Thoracic aorta (tissue), 2 donors: ENCODE data around the gene ARVCF. TPM values are rescaled to one million over a fixed set of nuclear protein-coding genes. Genes with fewer than 3 reads are reported as not detected.

Experiments
- ATAC-seq: fragments of 150-250 bp; one replicate; pipeline ENCODE4 v1.8.0; 2017; ENCODE audit warnings: low read depth; ENCODE audit not compliant: insufficient number of reproducible peaks, low FRiP score
- DNase-seq: peaks from one replicate; pipeline ENCODE4 v3.0.0-alpha.2; 2020; ENCODE audit warnings: low spot score
- H3K27ac ChIP-seq, 2 donors: fragments of 200-600 bp; sonication (generic); 1 replicate in 1 of 2; 2 replicates in 1 of 2; pipeline ENCODE4 v1.5.1; 2016; ENCODE audit warnings: mild to moderate bottlenecking in 2 of 2, moderate library complexity in 2 of 2
- H3K27me3 ChIP-seq: fragments of 200-600 bp; sonication (generic); replicated peaks from 2 replicates; pipeline ENCODE4 v1.6.0; 2016; ENCODE audit warnings: mild to moderate bottlenecking; ENCODE audit not compliant: insufficient read depth
- H3K36me3 ChIP-seq: fragments of 200-600 bp; sonication (generic); one replicate; pipeline ENCODE4 v1.5.1; 2016
- H3K4me1 ChIP-seq, 2 donors: fragments of 200-600 bp; sonication (generic); 1 replicate in 1 of 2; 2 replicates in 1 of 2; pipeline versions ENCODE4 v1.5.1 to v1.6.0; 2016; ENCODE audit warnings: low read depth in 2 of 2, mild to moderate bottlenecking in 1 of 2; ENCODE audit not compliant: control insufficient read depth in 1 of 2
- H3K4me3 ChIP-seq: fragments of 200-600 bp; sonication (generic); 2 replicates; pipeline ENCODE4 v1.5.1; 2016; ENCODE audit warnings: mild to moderate bottlenecking
- H3K9me3 ChIP-seq: fragments of 200-600 bp; sonication (generic); 2 replicates; pipeline ENCODE4 v1.5.1; 2016
- CTCF ChIP-seq: fragments of 200-600 bp; sonication (generic); IDR thresholded peaks from one replicate; pipeline ENCODE4 v1.5.1; 2019; ENCODE audit warnings: antibody characterized with exemption
- total RNA-seq, 2 donors: library from RNA; depleted of rRNA; stranded (reverse); fragments of >200 nt; gene quantifications; one replicate each; pipeline versions ENCODE4 v1.1.0 to v1.2.3, GENCODE V29; 2016

The ARVCF gene
- total RNA-seq, 2 donors from 2014 or later, result 95.0 to 165 TPM

- no peaks in the 10 kb centered on the region for H3K27me3 ChIP-seq
- DNase-seq (no peak), ATAC-seq (no peak)
- no peak overlapping the region for H3K4me3 ChIP-seq
- no peaks in the 10 kb centered on the region for H3K36me3 ChIP-seq
- H3K4me1 ChIP-seq, result peaks cover 7 to 34% of the 10 kb centered on the region in 2 donors
- peak; percentile 94 for TF ChIP-seq CTCF
- no peaks in the 10 kb centered on the region for H3K9me3 ChIP-seq
- H3K27ac ChIP-seq, result no peak overlapping the region
These were observed 3.2 kb downstream of the ARVCF start for GRCh38 chr22:20013382-20013871.

GRCh38 chr22:20012741-20013331, 3.8 kb downstream of the ARVCF start:
- ATAC-seq, result no peak
- Histone ChIP-seq H3K4me1 (peaks cover 7 to 34% of the 10 kb centered on the region in 2 donors), H3K27ac (no peak overlapping the region), H3K9me3 (no peaks in the 10 kb centered on the region), H3K4me3 (no peak overlapping the region), H3K36me3 (no peaks in the 10 kb centered on the region), H3K27me3 (no peaks in the 10 kb centered on the region)
- no peak for DNase-seq
- no peak for TF ChIP-seq CTCF

GRCh38 chr22:20011993-20012740, 4.5 kb downstream of the ARVCF start:
- no peak overlapping the region for H3K4me3 ChIP-seq
- no peaks in the 10 kb centered on the region for H3K27me3 ChIP-seq
- ATAC-seq, result no peak
- no peak overlapping the region for H3K27ac ChIP-seq
- no peak for TF ChIP-seq CTCF
- no peak for DNase-seq
- no peaks in the 10 kb centered on the region for H3K36me3 ChIP-seq
- H3K9me3 ChIP-seq, result no peaks in the 10 kb centered on the region
- H3K4me1 ChIP-seq, result peaks cover 4 to 30% of the 10 kb centered on the region in 2 donors

- DNase-seq, result no peak
- Histone ChIP-seq H3K27ac (no peak overlapping the region), H3K4me1 (peaks cover 4 to 27% of the 10 kb centered on the region in 2 donors), H3K9me3 (no peaks in the 10 kb centered on the region), H3K36me3 (no peaks in the 10 kb centered on the region), H3K4me3 (no peak overlapping the region), H3K27me3 (no peaks in the 10 kb centered on the region)
- TF ChIP-seq CTCF, result no peak
- ATAC-seq, result no peak
These were observed 5.3 kb downstream of the ARVCF start for GRCh38 chr22:20011123-20011992.
